Measurements from ENCODE around the gene SUSD3. TPM values are rescaled to one million over a fixed set of nuclear protein-coding genes. Genes with fewer than 3 reads are reported as not detected.
A peak's percentile ranks its signal among the peaks of the same experiment; 100 is the strongest.

SUSD3 gene
- total and polyA plus RNA-seq, 9 donors, result 1.7 to 3.9 (median 2.6) TPM

- H3K27ac ChIP-seq (ENCODE audit: low read length), result peak overlapping the region; percentile 72
- H3K4me1 ChIP-seq (ENCODE audit: control insufficient read depth, insufficient read depth, low read length), result peaks cover 26% of the 10 kb centered on the region
- no peak overlapping the region for H3K4me3 ChIP-seq (ENCODE audit: low read length)
- H3K36me3 ChIP-seq (ENCODE audit: control insufficient read depth, insufficient read depth, low read length), result no peaks in the 10 kb centered on the region
- no peaks in the 10 kb centered on the region for H3K27me3 ChIP-seq (ENCODE audit: control insufficient read depth, insufficient read depth, low read length)
- WGBS (ENCODE audit: insufficient coverage), result 20% methylated on average over 6 of the region's 6 CpGs
- no peaks in the 10 kb centered on the region for H3K9me3 ChIP-seq (replicated peaks; ENCODE audit: control insufficient read depth, low read depth, low read length)
- DNase-seq, result peak; percentile 93
Observed at GRCh38 chr9:93051680-93052089, 6.8 kb upstream of the SUSD3 start.

DNA sequence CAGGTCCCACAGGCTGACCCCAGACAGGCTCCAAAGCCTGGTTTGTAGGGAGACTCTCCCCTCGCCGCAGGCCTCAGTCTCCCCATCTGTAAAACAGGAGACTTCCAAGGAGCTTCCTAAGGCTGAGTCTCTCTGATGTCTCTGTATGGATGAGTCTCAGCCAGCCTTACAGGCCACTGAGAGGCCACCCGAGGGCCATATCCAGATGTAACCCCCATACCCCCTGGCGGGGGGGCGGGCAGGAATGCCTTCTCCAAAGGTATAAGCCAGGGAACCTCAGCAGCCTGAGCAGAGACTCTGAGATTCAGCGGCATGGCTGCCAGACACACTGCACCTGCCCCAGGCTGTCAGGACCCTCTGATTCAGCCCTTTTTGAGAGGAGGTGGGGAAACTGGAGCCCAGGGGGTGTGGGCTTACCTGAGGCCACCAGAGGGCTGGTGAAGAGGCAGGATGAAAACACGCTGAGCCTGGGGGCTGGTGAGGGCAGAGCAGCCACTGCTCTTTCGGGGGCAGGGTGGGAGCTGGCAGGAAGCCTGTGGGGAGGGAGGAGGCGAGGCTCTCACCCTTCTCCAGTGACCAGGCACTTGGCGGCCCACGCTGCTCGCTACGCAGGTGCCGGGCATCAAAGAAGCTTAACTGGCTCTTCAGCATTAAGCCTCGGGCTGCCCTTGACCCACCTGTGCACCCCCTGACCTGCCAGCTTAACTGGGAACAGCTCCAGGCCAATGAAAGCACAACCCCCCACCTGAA is 5.5 kb upstream of the SUSD3 start:
- H3K9me3 ChIP-seq (replicated peaks; ENCODE audit: control insufficient read depth, low read depth, low read length), result no peaks in the 10 kb centered on the region
- peaks cover 27% of the 10 kb centered on the region for H3K4me1 ChIP-seq (ENCODE audit: control insufficient read depth, insufficient read depth, low read length)
- H3K27me3 ChIP-seq (ENCODE audit: control insufficient read depth, insufficient read depth, low read length), result no peaks in the 10 kb centered on the region
- no peak overlapping the region for H3K4me3 ChIP-seq (ENCODE audit: low read length)
- DNase-seq, result no peak
- H3K36me3 ChIP-seq (ENCODE audit: control insufficient read depth, insufficient read depth, low read length), result no peaks in the 10 kb centered on the region
- no peak overlapping the region for H3K27ac ChIP-seq (ENCODE audit: low read length)
- 65% methylated on average over 4 of the region's 15 CpGs for WGBS (ENCODE audit: insufficient coverage)

- no peak for DNase-seq
- Histone ChIP-seq H3K9me3 (replicated peaks; ENCODE audit: control insufficient read depth, low read depth, low read length) (no peaks in the 10 kb centered on the region), H3K27me3 (ENCODE audit: control insufficient read depth, insufficient read depth, low read length) (peaks cover 2% of the 10 kb centered on the region), H3K36me3 (ENCODE audit: control insufficient read depth, insufficient read depth, low read length) (no peaks in the 10 kb centered on the region), H3K4me3 (ENCODE audit: low read length) (no peak overlapping the region), H3K4me1 (ENCODE audit: control insufficient read depth, insufficient read depth, low read length) (peaks cover 33% of the 10 kb centered on the region), H3K27ac (ENCODE audit: low read length) (no peak overlapping the region)
- 69% methylated on average over 5 of the region's 5 CpGs for WGBS (ENCODE audit: insufficient coverage)
Observed at GRCh38 chr9:93053781-93054331, 4.6 kb upstream of the SUSD3 start.

DNA sequence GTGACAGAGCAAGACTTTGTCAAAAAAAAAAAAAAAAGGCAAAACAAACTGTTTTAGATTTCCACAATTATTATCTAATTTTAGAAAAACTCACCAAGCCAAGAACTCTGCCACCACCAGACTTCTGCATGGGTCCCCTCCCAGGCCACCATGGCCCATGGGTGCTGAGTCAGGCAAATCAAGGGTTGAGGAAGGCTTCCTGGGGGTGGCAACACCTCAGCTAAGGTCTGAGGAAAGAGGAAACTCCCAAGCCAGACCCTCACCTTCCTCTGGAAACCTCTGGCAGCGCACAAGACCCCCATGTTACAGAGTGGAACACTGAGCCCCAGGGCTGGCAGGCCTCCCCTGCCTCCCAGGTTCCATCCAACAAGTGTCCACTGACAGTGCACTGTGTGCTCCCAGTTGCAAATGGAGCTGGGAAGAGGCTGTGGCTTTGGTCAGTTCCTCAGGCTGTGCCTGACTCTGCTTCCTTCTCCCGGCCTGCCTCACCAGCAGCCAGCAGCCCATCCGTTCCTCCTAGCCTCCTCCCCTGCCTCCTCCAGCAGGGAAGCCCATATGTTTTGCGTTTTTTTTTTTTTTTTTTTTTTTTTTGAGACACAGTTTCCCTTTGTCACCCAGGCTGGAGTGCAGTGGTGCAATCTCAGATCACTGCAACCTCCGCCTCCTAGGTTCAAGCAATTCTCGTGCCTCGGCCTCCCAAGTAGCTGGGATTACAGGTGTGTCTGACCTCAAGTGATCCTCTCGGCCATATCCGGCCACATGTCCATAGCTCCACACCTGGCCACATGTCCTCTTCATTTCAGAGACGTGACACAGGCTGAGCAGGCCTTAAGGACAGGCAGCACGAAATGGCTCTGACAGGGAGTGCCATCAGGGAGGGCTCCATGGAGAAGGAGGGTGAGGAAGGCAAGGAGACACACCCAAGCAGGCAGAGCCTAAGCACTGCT is 3.5 kb upstream of the SUSD3 start:
- Histone ChIP-seq H3K4me1 (ENCODE audit: control insufficient read depth, insufficient read depth, low read length) (peaks cover 39% of the 10 kb centered on the region), H3K36me3 (ENCODE audit: control insufficient read depth, insufficient read depth, low read length) (no peaks in the 10 kb centered on the region), H3K27ac (ENCODE audit: low read length) (no peak overlapping the region), H3K4me3 (ENCODE audit: low read length) (no peak overlapping the region), H3K27me3 (ENCODE audit: control insufficient read depth, insufficient read depth, low read length) (peaks cover 6% of the 10 kb centered on the region), H3K9me3 (replicated peaks; ENCODE audit: control insufficient read depth, low read depth, low read length) (no peaks in the 10 kb centered on the region)
- 59% methylated on average over 6 of the region's 11 CpGs for WGBS (ENCODE audit: insufficient coverage)
- no peak for DNase-seq

DNA sequence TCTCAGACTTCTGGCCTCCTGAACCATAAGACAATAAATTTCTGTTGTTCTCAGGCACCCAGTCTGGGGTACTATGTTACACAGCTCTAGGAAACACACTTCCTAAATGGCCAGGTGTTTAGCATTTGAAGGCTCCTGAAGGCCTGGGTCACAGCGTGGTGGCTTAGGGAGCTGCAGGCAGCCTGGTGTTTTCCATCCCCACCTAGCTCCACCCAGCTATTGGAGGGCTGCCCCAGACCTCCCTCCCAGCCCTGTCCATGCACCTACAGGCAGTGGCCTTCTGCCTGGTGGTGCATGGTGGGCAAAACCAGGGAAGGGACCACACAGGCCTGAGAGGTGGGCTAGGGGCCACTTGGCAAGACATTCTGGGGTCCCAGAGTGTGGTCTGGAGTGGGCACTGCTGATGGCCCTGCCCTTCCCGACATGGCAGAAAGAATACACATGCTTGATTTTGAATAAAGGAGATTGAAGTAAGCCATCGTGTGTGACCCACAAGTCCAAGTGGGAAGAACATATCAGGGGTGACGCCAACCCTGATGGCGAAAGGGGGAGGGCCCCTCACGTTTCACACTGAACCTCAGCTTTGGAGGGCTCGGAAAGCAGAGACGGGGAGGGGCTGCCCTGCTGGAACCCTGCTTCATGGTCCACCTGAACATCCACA is 1.3 kb upstream of the SUSD3 start:
- 82% methylated on average over 8 of the region's 8 CpGs for WGBS (ENCODE audit: insufficient coverage)

DNA sequence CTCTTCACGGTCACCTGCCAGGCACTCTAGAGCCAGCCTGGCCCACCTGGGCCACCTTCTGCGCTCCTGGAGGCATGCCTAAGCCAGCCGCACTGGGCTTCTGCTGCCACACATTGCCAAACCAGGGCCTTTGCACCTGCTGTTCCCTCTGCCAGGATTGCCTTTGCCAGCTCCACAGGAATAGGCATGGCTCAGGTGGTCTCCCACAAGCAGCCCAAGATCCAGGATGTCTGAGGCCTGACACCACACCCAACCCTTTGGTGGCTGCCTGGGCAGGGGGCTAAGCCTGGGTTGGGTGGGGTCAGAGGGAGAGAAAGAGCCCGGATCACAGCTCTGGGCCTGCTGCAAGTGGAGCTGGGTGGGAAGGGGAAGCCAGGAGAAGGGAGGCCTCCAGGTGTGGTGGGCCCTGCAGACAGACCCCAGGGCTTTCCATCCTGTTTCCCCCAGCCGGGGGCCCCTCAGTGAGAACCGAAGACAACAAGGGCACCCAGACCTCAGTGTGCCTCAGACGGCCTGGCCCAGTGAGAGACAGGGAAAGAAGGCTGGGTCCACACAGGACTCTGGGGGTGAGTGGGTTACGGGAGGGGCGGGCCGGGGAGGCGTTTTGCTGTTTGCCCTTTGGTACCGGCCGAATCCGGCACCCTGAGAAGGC is 672 bp upstream of the SUSD3 start:
- WGBS (ENCODE audit: insufficient coverage), result 73% methylated on average over 5 of the region's 14 CpGs
- Histone ChIP-seq H3K27ac (ENCODE audit: low read length) (no peak overlapping the region), H3K9me3 (replicated peaks; ENCODE audit: control insufficient read depth, low read depth, low read length) (no peaks in the 10 kb centered on the region), H3K36me3 (ENCODE audit: control insufficient read depth, insufficient read depth, low read length) (no peaks in the 10 kb centered on the region), H3K4me1 (ENCODE audit: control insufficient read depth, insufficient read depth, low read length) (peaks cover 50% of the 10 kb centered on the region), H3K27me3 (ENCODE audit: control insufficient read depth, insufficient read depth, low read length) (peaks cover 6% of the 10 kb centered on the region), H3K4me3 (ENCODE audit: low read length) (no peak overlapping the region)
- DNase-seq, result no peak

More for the DNA sequence above, 1.3 kb upstream of the SUSD3 start:
- Histone ChIP-seq H3K27ac (ENCODE audit: low read length) (no peak overlapping the region), H3K4me3 (ENCODE audit: low read length) (no peak overlapping the region), H3K4me1 (ENCODE audit: control insufficient read depth, insufficient read depth, low read length) (peaks cover 51% of the 10 kb centered on the region), H3K9me3 (replicated peaks; ENCODE audit: control insufficient read depth, low read depth, low read length) (no peaks in the 10 kb centered on the region), H3K36me3 (ENCODE audit: control insufficient read depth, insufficient read depth, low read length) (no peaks in the 10 kb centered on the region), H3K27me3 (ENCODE audit: control insufficient read depth, insufficient read depth, low read length) (peaks cover 6% of the 10 kb centered on the region)
- DNase-seq, result no peak

DNA sequence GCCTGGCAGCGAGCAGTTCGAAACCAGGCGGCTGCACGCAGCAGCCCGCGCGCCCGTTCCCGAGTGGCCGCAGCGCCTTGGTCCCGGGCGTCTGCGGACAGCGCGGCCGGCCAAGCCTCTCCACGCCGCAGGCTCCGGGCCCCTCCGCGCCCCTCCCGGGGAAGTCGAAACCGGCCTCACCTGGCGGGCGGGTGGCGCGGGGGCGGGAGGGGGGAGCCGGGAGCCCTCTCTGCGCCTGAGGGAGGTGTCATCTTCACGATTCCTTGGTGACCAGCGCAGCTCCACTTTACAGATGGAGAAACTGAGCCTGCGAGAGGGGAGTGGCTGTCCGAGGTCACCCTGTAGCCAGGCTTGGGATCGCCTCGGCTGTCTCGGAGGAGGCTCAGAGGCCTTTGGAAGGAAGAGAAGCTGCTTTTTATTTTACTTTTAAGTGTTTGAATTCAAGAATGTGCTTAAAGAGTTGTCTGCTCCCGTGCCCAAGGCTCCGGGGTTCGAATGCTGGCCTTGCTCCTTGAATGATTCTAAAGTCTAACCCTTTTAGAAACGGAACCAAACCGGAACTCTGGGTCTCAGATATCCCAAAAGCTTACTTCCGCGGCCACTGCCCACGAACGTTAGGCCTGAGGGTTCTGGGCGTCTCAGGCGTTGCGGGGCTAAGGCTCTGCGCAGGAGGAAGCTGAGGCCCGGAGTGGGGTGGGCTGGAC is 662 bp downstream of the SUSD3 start:
- Histone ChIP-seq H3K4me1 (ENCODE audit: control insufficient read depth, insufficient read depth, low read length) (peaks cover 41% of the 10 kb centered on the region), H3K27me3 (ENCODE audit: control insufficient read depth, insufficient read depth, low read length) (peaks cover 6% of the 10 kb centered on the region), H3K27ac (ENCODE audit: low read length) (no peak overlapping the region), H3K4me3 (ENCODE audit: low read length) (peak overlapping the region; percentile 26), H3K36me3 (ENCODE audit: control insufficient read depth, insufficient read depth, low read length) (no peaks in the 10 kb centered on the region), H3K9me3 (replicated peaks; ENCODE audit: control insufficient read depth, low read depth, low read length) (no peaks in the 10 kb centered on the region)
- no peak for DNase-seq
- 32% methylated on average over 43 of the region's 53 CpGs for WGBS (ENCODE audit: insufficient coverage)

DNA sequence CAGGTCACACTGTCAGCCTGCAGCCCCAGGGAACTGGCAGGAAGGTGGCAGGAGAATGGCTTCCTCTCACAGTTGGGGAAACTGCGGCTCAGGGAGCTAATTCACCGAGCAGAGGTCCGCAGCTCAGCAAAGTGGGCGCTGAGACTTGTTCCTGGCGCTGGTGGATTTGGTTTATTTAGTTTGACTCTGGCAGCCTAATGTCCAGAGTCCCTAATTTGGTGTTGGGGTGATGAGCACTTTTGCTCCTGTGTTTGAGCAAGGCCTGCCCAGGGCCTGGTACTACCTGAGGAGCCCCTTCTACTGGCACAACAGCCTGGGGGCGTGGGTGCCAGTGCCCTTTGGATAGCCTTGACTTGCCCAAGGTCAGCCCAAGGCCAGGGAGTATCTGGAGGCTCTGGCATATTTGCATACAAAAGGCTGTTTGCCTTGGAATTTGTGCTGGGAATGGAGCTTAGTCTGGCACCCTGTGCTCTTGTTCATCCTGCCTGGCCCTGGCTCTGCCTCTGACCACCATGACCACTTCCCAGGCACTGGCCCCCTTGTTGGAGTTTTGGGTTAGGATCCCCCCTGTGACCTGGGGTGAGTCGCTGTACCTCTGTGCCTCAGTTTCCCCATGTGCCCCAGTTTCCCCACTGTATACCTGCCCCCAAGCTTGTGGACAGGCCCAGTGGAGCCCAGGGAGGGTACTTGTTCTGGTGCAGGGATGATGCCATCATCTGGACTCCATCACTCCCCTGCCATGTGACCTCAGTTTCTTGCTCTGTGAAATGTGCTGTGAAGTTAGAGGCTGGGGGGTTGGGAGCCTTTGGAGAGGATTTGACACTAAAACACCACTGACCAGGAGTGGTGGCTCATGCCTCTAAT is 1.4 kb downstream of the SUSD3 start:
- Histone ChIP-seq H3K4me1 (ENCODE audit: control insufficient read depth, insufficient read depth, low read length) (peaks cover 42% of the 10 kb centered on the region), H3K27ac (ENCODE audit: low read length) (no peak overlapping the region), H3K36me3 (ENCODE audit: control insufficient read depth, insufficient read depth, low read length) (no peaks in the 10 kb centered on the region), H3K4me3 (ENCODE audit: low read length) (no peak overlapping the region), H3K27me3 (ENCODE audit: control insufficient read depth, insufficient read depth, low read length) (peaks cover 6% of the 10 kb centered on the region), H3K9me3 (replicated peaks; ENCODE audit: control insufficient read depth, low read depth, low read length) (no peaks in the 10 kb centered on the region)
- DNase-seq, result no peak
- 93% methylated on average over 5 of the region's 7 CpGs for WGBS (ENCODE audit: insufficient coverage)
